Right atrium auricular region (tissue), 2 donors: ENCODE measurements around the gene ADCY1. TPM values are rescaled to one million over a fixed set of nuclear protein-coding genes. Genes with fewer than 3 reads are reported as not detected.
"Not testable (repeated sequence)": the region's sequence is repeated elsewhere in the genome, so short reads cannot be mapped to it uniquely, and the experiment has no call there.

Experiments used
- DNase-seq: peaks from one replicate; pipeline ENCODE4 v3.0.0-alpha.2; 2019; ENCODE audit warnings: low spot score
- H3K27ac ChIP-seq, 2 donors: fragments of 200-600 bp; sonication (generic); 1 replicate in 1 of 2; 2 replicates in 1 of 2; pipeline ENCODE4 v1.5.1; 2016 to 2019
- H3K27me3 ChIP-seq, 2 donors: fragments of 200-600 bp; sonication (generic); one replicate each; pipeline versions ENCODE4 v1.5.1 to v1.6.0; 2017 to 2019
- H3K36me3 ChIP-seq: fragments of 200-600 bp; sonication (generic); one replicate; pipeline ENCODE4 v1.5.1; 2016
- H3K4me1 ChIP-seq, 2 donors: fragments of 200-600 bp; sonication (generic); one replicate each; pipeline versions ENCODE4 v1.5.1 to v1.6.0; 2017 to 2019
- H3K4me3 ChIP-seq, 2 donors: fragments of 200-600 bp; sonication (generic); 1 replicate in 1 of 2; 2 replicates in 1 of 2; pipeline ENCODE4 v1.5.1; 2017 to 2019; ENCODE audit warnings: mild to moderate bottlenecking in 1 of 2, moderate library complexity in 1 of 2
- H3K9me3 ChIP-seq, 2 donors: fragments of 200-600 bp; sonication (generic); one replicate each; pipeline ENCODE4 v1.5.1; 2019
- CTCF ChIP-seq, 2 donors: fragments of 200-600 bp; sonication (generic); IDR thresholded peaks; one replicate each; pipeline ENCODE4 v1.5.1; 2019; ENCODE audit warnings: antibody characterized with exemption in 2 of 2
- total RNA-seq, 2 donors: library from RNA; depleted of rRNA; stranded (reverse); fragments of >200 nt; gene quantifications; one replicate each; pipeline ENCODE4 v1.1.0, GENCODE V29; 2016

The ADCY1 gene
- total RNA-seq, 2 donors from 2014 or later: 2.4 to 3.2 TPM

DNA sequence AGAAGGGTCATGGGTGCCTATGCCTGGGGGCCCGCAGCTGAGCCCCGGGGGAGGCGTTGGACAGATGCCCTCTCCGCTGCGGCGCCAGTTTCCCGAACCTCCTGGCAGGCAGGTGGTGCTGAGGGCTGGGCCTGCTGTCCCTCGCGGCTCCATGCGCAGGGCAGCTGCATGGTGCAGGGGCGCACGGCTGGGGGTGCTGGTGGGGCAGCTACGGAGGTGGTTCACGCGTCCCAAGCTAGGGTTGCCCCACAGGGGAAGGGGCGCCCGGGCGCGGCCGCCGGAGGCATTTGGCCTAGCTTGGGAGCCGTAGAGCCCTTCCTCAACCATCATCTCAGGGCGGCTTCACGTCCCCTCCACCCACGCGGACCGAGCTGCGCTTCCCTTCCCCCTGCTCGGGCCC lies 152.7 kb downstream of the ADCY1 start:
- H3K4me1 ChIP-seq: no peaks in the 10 kb centered on the region
- H3K36me3 ChIP-seq: peaks cover 43% of the 10 kb centered on the region
- no peaks in the 10 kb centered on the region for H3K9me3 ChIP-seq
- H3K27ac ChIP-seq: no peak overlapping the region
- H3K4me3 ChIP-seq: no peak overlapping the region
- H3K27me3 ChIP-seq: no peaks in the 10 kb centered on the region
- TF ChIP-seq CTCF (IDR thresholded peaks at IDR 0.05): no peak
- DNase-seq: no peak

DNA sequence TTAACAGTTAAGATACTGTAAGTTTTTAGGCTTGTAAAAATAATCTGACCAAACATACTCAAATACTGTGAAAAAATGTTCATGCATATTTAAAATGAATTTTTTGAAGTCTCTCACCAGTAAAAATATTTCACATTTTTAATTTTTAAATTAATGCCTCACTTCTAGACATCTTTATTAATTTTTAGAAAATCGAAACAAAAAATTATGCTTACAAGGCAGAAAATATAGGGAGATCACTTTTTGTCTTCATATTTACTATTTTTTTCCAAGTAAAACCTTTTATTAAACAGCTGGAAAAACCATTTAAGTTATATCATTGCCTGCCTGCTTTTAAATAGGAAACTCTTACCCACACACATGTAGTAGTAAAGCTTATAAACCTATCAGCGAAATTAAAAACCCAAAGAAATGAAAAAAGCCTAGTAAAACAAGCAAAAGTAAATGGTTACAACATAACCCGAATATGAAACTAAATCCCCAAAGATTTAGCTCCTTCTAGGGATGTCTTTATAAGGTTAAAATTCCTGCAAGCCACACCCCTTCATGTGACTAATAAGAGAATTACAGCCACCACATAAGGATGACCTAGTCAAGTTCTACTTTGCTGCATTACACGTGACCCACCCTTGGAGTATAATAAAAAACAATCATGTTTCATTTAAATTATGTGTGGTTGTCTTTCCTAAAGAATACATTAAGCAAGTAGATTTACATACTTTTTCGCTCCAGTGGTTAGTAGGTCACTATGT lies 157.7 kb downstream of the ADCY1 start:
- H3K27ac ChIP-seq, H3K4me1 ChIP-seq, H3K27me3 ChIP-seq, H3K9me3 ChIP-seq, H3K4me3 ChIP-seq, DNase-seq: not testable (repeated sequence)
- peaks cover 26% of the 10 kb centered on the region for H3K36me3 ChIP-seq

DNA sequence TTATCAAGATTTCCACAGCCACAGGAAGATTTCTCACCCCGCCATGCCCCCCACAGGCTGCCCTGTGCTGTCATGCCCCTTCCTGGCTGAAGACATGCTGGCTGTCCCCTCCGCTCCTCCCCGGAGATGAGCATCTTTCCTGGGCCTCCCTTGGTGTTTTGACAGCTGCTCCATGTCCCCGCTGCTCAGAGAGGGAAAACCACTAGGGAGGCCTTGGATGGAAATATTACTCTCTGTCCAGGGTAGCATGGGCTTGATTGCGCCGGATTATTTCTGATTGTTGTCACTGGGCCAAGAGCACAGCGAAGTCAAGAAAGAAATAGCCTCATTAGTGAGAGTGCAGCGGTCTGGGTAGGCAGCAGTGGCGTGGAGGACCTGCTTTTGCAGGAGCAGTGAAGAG lies 164.8 kb downstream of the ADCY1 start:
- H3K9me3 ChIP-seq, DNase-seq, H3K27me3 ChIP-seq, H3K4me3 ChIP-seq, H3K36me3 ChIP-seq, H3K4me1 ChIP-seq, H3K27ac ChIP-seq: not testable (repeated sequence)

DNA sequence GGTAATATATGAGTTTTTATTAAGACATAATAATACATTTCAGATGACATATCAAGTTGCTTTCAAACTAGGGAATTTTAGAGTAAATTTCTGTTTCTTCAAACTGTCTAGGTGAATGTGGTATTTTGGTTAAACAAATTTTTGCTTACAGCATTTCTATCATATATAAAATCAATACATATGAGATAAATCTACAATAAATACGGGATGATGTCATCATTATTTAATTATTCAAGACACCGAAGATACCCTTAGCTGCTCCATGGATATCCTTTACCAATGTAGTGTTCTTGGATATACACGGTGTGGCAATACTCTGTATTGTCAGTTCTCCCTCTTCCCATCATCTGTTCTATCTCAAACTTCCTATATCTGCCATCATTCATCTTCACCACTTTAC lies 166.4 kb downstream of the ADCY1 start:
- H3K4me1 ChIP-seq, DNase-seq, H3K4me3 ChIP-seq, H3K9me3 ChIP-seq, H3K27ac ChIP-seq, H3K36me3 ChIP-seq, H3K27me3 ChIP-seq: not testable (repeated sequence)

- not testable (repeated sequence) for H3K9me3 ChIP-seq, H3K27me3 ChIP-seq, H3K27ac ChIP-seq, H3K4me3 ChIP-seq, DNase-seq, H3K4me1 ChIP-seq
- H3K36me3 ChIP-seq: peaks cover 13% of the 10 kb centered on the region
- peak in 1 of 2 donors; percentile 30 for TF ChIP-seq CTCF (IDR thresholded peaks at IDR 0.05)
Measured at GRCh38 chr7:45748976-45749375, 174.8 kb downstream of the ADCY1 start.

DNA sequence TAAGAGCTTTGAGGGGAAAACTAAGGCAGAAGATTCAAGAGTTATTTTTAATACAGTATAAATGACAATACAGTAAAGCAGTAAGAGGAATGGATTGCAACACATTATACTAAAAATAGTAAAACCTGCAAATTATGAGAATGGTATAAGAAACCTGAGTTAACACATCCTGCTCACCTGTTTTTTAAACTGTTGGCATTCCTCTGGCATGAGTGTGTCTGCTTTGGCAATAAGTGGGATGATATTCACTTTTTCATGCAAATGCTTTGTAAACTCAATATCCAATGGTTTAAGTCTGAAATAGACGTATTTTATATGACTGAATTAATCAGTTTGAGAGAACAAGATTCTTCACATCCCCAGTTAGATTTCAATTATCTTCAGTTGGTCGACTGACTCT lies 177.2 kb downstream of the ADCY1 start:
- H3K27me3 ChIP-seq, H3K4me1 ChIP-seq, H3K27ac ChIP-seq, H3K4me3 ChIP-seq, DNase-seq, H3K9me3 ChIP-seq: not testable (repeated sequence)
- H3K36me3 ChIP-seq: peaks cover 12% of the 10 kb centered on the region

- not testable (repeated sequence) for H3K4me3 ChIP-seq, H3K4me1 ChIP-seq, H3K27ac ChIP-seq, H3K9me3 ChIP-seq, H3K27me3 ChIP-seq, H3K36me3 ChIP-seq, DNase-seq
Measured at GRCh38 chr7:45756333-45756732, 182.2 kb downstream of the ADCY1 start.

GRCh38 chr7:45756757-45757156 lies 182.6 kb downstream of the ADCY1 start:
- not testable (repeated sequence) for H3K4me1 ChIP-seq, H3K27me3 ChIP-seq, DNase-seq, H3K9me3 ChIP-seq, H3K4me3 ChIP-seq, H3K36me3 ChIP-seq, H3K27ac ChIP-seq

GRCh38 chr7:45759464-45759863 lies 185.3 kb downstream of the ADCY1 start:
- not testable (repeated sequence) for H3K27ac ChIP-seq, H3K9me3 ChIP-seq, H3K27me3 ChIP-seq, DNase-seq, H3K4me1 ChIP-seq, H3K4me3 ChIP-seq, H3K36me3 ChIP-seq

DNA sequence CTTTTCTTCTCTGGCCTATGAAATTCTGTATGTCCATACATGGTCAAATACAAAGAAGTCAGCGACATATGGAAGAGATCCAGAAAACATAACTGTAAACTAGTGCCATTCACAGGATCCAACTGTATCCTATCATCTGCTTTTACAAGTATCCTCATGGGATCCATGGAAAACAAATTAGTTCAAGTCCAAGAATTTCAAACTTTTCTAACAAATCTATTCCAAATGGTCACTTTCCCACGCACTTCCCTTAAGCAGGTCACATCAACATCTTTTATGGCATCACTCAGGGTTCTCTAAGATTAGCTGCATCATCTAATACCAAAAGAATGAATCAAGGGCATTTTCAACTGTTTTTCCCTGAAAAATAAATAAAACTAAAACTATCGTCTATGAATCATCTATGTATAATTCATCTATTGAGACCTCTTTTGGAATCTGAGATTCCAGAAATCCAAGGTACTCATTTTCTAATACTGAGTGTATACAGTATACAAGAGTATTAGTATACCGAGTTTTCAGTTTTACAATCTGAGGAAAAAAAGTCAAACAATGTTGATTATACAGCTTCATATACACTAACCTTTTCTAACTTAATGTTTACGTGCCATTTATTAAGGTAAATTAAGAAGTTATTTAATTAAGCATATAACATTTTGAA lies 187.5 kb downstream of the ADCY1 start:
- not testable (repeated sequence) for H3K4me1 ChIP-seq, H3K36me3 ChIP-seq, H3K9me3 ChIP-seq, H3K4me3 ChIP-seq, H3K27me3 ChIP-seq, DNase-seq
- H3K27ac ChIP-seq: peak overlapping the region; percentile 59 to 60

DNA sequence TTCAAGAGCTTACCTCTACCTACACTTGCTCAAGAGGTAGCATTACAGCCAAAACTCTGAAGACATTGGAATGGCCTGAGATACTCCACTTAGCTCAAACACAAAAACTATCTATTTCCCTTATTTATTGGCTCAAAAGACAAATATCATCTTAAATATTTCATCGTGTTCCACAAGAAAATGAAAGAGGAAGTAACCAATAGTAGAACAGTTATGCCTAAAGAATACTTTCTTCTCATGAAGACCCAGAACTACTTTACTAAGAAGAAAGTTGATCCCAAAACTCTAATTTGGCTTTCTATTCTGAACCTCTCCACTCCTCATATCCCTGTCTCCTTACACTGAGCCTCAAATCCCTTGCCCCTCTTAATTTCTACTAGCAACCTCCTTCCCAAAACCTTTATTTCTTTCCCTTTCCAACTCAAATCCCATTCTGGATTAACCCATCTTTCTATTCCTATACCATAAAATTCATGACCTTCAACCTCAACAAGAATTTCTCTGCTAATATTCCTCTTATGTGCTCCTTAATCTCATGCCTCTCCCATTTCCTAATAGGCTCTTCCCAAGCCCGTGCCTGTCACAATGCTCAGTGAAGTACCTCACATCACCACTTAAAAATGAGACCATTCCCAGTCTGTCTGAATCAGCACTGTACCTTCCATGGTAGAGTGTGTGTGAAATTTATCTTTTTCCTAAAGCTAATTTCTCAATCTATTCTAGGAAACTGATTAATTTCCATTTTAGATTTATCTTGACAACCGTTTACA lies 188.2 kb downstream of the ADCY1 start:
- not testable (repeated sequence) for H3K4me3 ChIP-seq, H3K9me3 ChIP-seq
- H3K27ac ChIP-seq: peak overlapping the region; percentile 59 to 60

More for the DNA sequence above, 188.2 kb downstream of the ADCY1 start:
- H3K4me1 ChIP-seq, DNase-seq, H3K27me3 ChIP-seq, H3K36me3 ChIP-seq: not testable (repeated sequence)
